ENCODE results near the gene DOCK2.

The DOCK2 gene

DNA sequence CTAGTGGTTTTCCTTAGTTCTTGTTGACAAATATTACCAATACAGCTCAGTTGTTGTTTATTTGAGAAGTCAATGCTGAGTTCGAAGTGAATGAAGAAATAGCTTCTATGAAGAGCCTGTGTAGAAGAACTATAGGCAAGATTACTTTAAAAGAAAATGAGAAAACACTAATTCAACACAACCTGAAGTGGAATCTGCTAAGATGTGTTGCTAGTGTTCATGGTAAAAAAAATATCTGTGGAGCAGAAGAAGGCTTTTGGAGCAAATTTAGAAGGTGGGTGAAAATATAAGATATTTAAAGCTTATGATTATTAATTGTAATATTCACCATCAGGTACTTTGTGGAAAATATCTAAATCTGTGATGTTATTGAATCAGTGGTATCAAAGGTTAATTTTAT lies 2.5 kb upstream of the DOCK2 start:
- CTCF ChIA-PET: interaction anchor here (1.0 to 1.4 kb wide), 2 partner anchors 19 to 22 kb away, joined by 3 read pairs; no protein-coding TSS in a partner anchor
- TF ChIP-seq, protein P1, sequence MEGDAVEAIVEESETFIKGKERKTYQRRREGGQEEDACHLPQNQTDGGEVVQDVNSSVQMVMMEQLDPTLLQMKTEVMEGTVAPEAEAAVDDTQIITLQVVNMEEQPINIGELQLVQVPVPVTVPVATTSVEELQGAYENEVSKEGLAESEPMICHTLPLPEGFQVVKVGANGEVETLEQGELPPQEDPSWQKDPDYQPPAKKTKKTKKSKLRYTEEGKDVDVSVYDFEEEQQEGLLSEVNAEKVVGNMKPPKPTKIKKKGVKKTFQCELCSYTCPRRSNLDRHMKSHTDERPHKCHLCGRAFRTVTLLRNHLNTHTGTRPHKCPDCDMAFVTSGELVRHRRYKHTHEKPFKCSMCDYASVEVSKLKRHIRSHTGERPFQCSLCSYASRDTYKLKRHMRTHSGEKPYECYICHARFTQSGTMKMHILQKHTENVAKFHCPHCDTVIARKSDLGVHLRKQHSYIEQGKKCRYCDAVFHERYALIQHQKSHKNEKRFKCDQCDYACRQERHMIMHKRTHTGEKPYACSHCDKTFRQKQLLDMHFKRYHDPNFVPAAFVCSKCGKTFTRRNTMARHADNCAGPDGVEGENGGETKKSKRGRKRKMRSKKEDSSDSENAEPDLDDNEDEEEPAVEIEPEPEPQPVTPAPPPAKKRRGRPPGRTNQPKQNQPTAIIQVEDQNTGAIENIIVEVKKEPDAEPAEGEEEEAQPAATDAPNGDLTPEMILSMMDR (IDR thresholded peaks at IDR 0.05; ENCODE audit: control extremely low read depth, extremely low read depth, low read depth, missing control alignments): no peak
- no peak for DNase-seq (ENCODE audit: extremely low spot score)
- POLR2A ChIA-PET: no interaction called here

DNA sequence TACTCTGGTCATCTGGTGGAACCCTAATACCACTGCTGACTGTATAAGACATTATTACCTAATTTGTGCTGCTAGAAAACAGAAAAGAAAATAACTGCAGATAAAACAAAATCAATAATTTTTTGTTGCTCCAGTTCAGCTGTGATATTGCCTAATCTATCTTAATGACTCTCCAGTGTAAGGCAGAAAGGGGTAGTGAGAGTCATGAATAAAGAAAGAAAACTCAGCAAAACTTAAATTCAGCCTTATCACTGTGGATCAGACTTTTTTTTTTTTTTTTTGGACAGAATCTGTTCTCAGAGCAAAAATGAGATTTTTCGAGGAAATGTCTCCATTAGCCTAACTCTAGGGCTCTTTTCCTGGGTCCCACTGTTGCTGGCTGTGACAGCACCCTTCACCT lies 1.1 kb upstream of the DOCK2 start:
- CTCF ChIA-PET: interaction anchor here (0.7 to 1.1 kb wide), 2 partner anchors 12 to 15 kb away, joined by 3 read pairs; no protein-coding TSS in a partner anchor
- TF ChIP-seq, protein P1 (IDR thresholded peaks at IDR 0.05; ENCODE audit: control extremely low read depth, extremely low read depth, low read depth, missing control alignments): no peak
- POLR2A ChIA-PET: no interaction called here
- no peak for DNase-seq (ENCODE audit: extremely low spot score)

DNA sequence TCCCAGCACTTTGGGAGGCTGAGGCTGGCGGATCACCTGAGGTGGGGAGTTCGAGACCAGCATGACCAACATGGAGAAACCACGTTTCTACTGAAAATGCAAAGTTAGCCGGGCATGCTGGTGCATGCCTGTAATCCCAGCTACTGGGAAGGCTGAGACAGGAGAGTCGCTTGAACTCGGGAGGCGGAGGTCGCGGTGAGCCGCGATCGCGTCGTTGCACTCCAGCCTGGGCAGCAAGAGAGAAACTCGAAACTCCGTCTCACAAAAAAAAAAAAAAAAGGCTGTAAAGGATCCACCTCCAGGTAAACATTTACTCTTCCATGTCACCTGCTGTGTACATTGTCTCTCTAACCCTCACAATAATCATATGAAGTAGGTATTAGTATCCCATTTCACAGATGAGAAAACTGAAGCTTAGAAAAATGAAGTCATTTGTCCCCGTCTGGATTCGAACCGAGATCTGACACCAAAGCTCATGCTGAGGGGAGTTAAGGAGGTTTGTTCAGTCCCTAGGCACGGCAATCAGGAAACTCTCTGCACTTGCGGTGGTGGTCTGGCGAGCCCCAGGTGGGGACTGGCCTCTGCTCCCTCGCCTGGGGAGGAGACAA lies 494 bp upstream of the DOCK2 start:
- DNase-seq (ENCODE audit: extremely low spot score): no peak
- POLR2A ChIA-PET: no interaction called here
- TF ChIP-seq, protein P1 (IDR thresholded peaks at IDR 0.05; ENCODE audit: control extremely low read depth, extremely low read depth, low read depth, missing control alignments): no peak
- CTCF ChIA-PET: interaction anchor here (0.7 to 2.0 kb wide), 4 partner anchors 11 to 17 kb away, joined by 3 to 13 read pairs (median 4); no protein-coding TSS in a partner anchor

DNA sequence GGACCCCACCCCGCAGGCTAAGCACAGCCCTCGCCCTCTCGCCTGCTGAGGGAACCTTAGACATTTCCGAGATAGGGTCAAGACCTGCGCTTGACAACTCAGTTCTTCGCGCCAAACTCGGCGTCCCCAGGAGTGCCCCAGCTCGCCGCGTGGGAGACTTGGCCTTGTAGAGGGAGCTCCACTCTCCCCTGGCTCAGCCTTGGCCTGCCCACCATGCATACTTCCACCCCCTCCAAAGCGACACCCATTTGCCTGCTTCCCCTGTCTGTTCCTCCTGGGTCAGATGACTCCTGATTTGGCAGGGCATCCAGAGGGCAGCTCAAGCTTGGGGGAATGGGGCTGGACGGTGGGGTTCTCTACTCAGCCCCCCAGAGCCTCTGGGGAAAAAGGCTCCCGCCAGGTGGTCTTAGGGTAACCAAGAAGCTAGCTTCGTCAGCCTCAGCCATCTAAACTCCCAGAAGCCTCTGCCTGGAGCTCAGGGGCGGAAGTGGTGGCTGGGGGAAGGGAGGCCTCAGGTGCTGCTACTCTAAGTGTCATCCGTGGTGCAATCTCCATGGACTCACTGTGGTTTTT lies 560 bp downstream of the DOCK2 start:
- DNase-seq (ENCODE audit: extremely low spot score): peak; percentile 70
- POLR2A ChIA-PET: no interaction called here
- TF ChIP-seq, protein P1 (IDR thresholded peaks at IDR 0.05; ENCODE audit: control extremely low read depth, extremely low read depth, low read depth, missing control alignments): no peak
- CTCF ChIA-PET: interaction anchor here (1.1 to 2.0 kb wide), 6 partner anchors 10 to 169 kb away, joined by 3 to 13 read pairs (median 5); no protein-coding TSS in a partner anchor

DNA sequence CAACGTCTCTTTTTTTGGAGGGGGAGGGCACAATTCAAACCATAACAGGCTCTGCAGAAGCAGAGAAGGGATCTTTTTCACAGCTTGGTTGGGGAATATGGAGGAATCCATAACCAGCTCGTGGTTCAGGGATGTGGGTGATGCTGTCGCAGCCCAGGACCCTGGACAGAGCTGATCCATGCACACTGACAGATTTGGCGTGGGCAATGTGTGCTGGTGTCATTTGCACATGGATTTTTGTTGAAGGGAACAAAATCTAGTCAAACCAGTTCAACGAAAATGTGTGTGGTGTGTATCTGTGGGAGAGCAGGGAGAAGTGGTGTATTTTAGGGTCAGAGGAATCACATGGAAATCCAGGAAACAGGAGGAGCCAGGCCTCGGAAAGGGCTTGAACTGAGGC lies 4.2 kb downstream of the DOCK2 start:
- CTCF ChIA-PET: interaction anchor here (0.7 to 0.9 kb wide), 2 partner anchors 10 to 12 kb away, joined by 3 to 4 read pairs; no protein-coding TSS in a partner anchor
- POLR2A ChIA-PET: no interaction called here
- TF ChIP-seq, protein P1 (IDR thresholded peaks at IDR 0.05; ENCODE audit: control extremely low read depth, extremely low read depth, low read depth, missing control alignments): no peak
- no peak for DNase-seq (ENCODE audit: extremely low spot score)

DNA sequence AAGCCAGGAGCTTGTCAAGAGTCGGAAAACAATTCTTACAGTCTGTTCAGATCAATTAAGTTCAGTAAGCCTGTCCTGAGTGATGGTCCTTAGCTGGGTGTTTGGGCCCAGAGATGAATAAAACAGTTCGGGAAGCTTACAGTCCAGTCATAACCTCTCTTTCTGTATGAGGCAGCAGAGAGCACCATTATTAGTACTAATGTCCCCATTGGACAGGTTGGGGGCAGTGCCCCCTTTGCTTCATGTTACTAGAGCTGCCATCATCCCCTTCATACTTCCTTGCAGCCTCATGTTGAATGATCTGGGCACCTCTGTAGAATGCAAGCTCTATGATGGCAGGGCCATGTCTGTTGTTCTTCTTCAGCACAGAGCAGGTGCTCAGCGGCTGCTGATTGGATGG lies 9.8 kb downstream of the DOCK2 start:
- no peak for DNase-seq (ENCODE audit: extremely low spot score)
- TF ChIP-seq, protein P1 (IDR thresholded peaks at IDR 0.05; ENCODE audit: control extremely low read depth, extremely low read depth, low read depth, missing control alignments): no peak
- CTCF ChIA-PET: interaction anchor here (1.0 to 3.6 kb wide), 6 partner anchors 8 to 65 kb away, joined by 3 to 13 read pairs (median 4); partner anchors contain the start of gene DOCK2
- POLR2A ChIA-PET: interaction anchor here (0.5 to 0.6 kb wide), 3 partner anchors 131 to 1122 kb away, joined by 3 to 8 read pairs (median 5); no protein-coding TSS in a partner anchor

All from GM10248 (cell line).